ENCODE results near the gene PIK3CA.
"Not testable (repeated sequence)": the region's sequence is repeated elsewhere in the genome, so short reads cannot be mapped to it uniquely, and the experiment has no call there.

DNA sequence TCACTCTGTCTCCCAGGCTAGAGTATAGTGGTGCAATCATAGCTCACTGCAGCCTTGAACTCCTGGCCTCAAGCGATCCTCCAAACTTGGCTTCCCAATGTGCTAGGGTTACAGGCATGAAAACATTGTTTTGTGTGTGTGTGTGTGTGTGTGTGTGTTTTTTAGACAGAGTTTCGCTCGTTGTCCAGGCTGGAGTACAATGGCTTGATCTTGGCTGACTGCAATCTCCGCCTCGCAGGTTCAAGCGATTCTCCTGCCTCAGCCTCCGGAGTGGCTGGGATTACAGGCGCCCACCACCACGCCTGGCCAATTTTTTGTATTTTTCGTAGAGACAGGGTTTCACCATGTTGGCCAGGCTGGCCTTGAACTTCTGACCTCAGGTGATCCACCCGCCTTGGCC lies 109.6 kb downstream of the PIK3CA start:
- TF ChIP-seq, protein P1, sequence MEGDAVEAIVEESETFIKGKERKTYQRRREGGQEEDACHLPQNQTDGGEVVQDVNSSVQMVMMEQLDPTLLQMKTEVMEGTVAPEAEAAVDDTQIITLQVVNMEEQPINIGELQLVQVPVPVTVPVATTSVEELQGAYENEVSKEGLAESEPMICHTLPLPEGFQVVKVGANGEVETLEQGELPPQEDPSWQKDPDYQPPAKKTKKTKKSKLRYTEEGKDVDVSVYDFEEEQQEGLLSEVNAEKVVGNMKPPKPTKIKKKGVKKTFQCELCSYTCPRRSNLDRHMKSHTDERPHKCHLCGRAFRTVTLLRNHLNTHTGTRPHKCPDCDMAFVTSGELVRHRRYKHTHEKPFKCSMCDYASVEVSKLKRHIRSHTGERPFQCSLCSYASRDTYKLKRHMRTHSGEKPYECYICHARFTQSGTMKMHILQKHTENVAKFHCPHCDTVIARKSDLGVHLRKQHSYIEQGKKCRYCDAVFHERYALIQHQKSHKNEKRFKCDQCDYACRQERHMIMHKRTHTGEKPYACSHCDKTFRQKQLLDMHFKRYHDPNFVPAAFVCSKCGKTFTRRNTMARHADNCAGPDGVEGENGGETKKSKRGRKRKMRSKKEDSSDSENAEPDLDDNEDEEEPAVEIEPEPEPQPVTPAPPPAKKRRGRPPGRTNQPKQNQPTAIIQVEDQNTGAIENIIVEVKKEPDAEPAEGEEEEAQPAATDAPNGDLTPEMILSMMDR (IDR thresholded peaks at IDR 0.05; ENCODE audit: extremely low read depth in 1 of 2, insufficient read depth in 1 of 2, low read depth in 1 of 2, low read length in 2 of 2): not testable (repeated sequence)
- TF ChIP-seq POLR2AphosphoS5 (IDR thresholded peaks at IDR 0.05; ENCODE audit: insufficient read depth, low read depth, low read length); POLR2A (IDR thresholded peaks at IDR 0.05; ENCODE audit: low read depth, low read length); EZH2 (IDR thresholded peaks at IDR 0.05; ENCODE audit: borderline replicate concordance, low read depth, low read length, severe bottlenecking): not testable (repeated sequence)

All from endothelial cell of umbilical vein (primary cell).